Calu3 (cell line): ENCODE data around the gene ATP6V1E1. TPM values are rescaled to one million over a fixed set of nuclear protein-coding genes. Genes with fewer than 3 reads are reported as not detected.

Experiments
- BruUV-seq: library from RNA; stranded (reverse); fragments of 400-500 nt; replicated peaks from 2 replicates; lab custom pipeline; 2021; lab: Mats Ljungman, UMichigan
- CTCF ChIA-PET: fragments of 300-600 bp; sonication (Branson Sonifier 250); formaldehyde crosslinking; loops from one replicate; lab custom pipeline; 2022; ENCODE audit warnings: antibody characterized with exemption; lab: Charles Lee
- DNase-seq: peaks from one replicate; pipeline ENCODE4 v3.0.0; 2022
- H3K27ac Mint-ChIP-seq: one replicate; pipeline ENCODE4 v1.8.0; 2022; ENCODE audit warnings: mixed read lengths; ENCODE audit not compliant: unreplicated experiment
- H3K27me3 Mint-ChIP-seq: one replicate; pipeline ENCODE4 v1.8.0; 2022; ENCODE audit warnings: mixed read lengths; ENCODE audit not compliant: unreplicated experiment
- H3K36me3 Mint-ChIP-seq: one replicate; pipeline ENCODE4 v1.8.0; 2022; ENCODE audit warnings: mild to moderate bottlenecking, moderate library complexity, mixed read lengths; ENCODE audit not compliant: insufficient read depth, unreplicated experiment
- H3K4me1 Mint-ChIP-seq: one replicate; pipeline ENCODE4 v1.8.0; 2022; ENCODE audit warnings: mild to moderate bottlenecking, low read depth, mixed read lengths; ENCODE audit not compliant: unreplicated experiment
- H3K4me3 Mint-ChIP-seq: one replicate; pipeline ENCODE4 v1.8.0; 2022; ENCODE audit warnings: mild to moderate bottlenecking, low read depth, moderate library complexity, mixed read lengths; ENCODE audit not compliant: unreplicated experiment
- H3K9me3 Mint-ChIP-seq: one replicate; pipeline ENCODE4 v1.8.0; 2022; ENCODE audit warnings: low read depth, mixed read lengths; ENCODE audit not compliant: unreplicated experiment
- CTCF ChIP-seq: fragments of 200-600 bp; IDR thresholded peaks from one replicate; pipeline ENCODE4 v1.8.0; 2022; ENCODE audit warnings: antibody characterized with exemption; ENCODE audit not compliant: unreplicated experiment
- intact Hi-C: fragments of 100-400 bp; cut with micrococcal nuclease; formaldehyde crosslinking; loops from one replicate; pipeline ENCODE4 v1.10.0; 2022; ENCODE audit not compliant: unreplicated experiment
- total RNA-seq: library from RNA; stranded (reverse); gene quantifications from 2 replicates; pipeline ENCODE4 v1.2.3, GENCODE V29; 2022

Gene ATP6V1E1
- total RNA-seq, 1 experiment from 2014 or later, result 105 TPM

GRCh38 chr22:17542452-17542851 lies 86.1 kb downstream of the ATP6V1E1 start:
- H3K4me3 Mint-ChIP-seq, result no peak overlapping the region
- CTCF ChIA-PET, result no interaction called here
- no peak for DNase-seq
- H3K4me1 Mint-ChIP-seq, result no peaks in the 10 kb centered on the region
- TF ChIP-seq CTCF, result no peak
- BruUV-seq, result no TSS peak
- H3K36me3 Mint-ChIP-seq, result no peaks in the 10 kb centered on the region
- H3K27me3 Mint-ChIP-seq, result peaks cover 31% of the 10 kb centered on the region
- H3K27ac Mint-ChIP-seq, result no peak overlapping the region
- no peaks in the 10 kb centered on the region for H3K9me3 Mint-ChIP-seq
- intact Hi-C loops, result no loop called here

Other genes starting within 250 kb of the ATP6V1E1 start
- 0.28 and 0.95 TPM in 2 replicates for gene SLC25A18, start 65.3 kb downstream of the ATP6V1E1 start, total RNA-seq
- gene BCL2L13, start 10.0 kb upstream of the ATP6V1E1 start, total RNA-seq, result 47.1 and 49.3 TPM in 2 replicates
- 99.3 and 103 TPM in 2 replicates for gene BID, start 145.7 kb upstream of the ATP6V1E1 start, total RNA-seq